GM21825 (cell line): ENCODE measurements around the gene CFP.
"Not testable (repeated sequence)": the region's sequence is repeated elsewhere in the genome, so short reads cannot be mapped to it uniquely, and the experiment has no call there.

Experiments used
- ATAC-seq: cut with Tn5 transposase; IDR thresholded peaks from one replicate; pipeline ENCODE4 v1.9.1; 2021; ENCODE audit warnings: mild to moderate bottlenecking, moderate library complexity; ENCODE audit not compliant: unreplicated experiment

CFP gene

DNA sequence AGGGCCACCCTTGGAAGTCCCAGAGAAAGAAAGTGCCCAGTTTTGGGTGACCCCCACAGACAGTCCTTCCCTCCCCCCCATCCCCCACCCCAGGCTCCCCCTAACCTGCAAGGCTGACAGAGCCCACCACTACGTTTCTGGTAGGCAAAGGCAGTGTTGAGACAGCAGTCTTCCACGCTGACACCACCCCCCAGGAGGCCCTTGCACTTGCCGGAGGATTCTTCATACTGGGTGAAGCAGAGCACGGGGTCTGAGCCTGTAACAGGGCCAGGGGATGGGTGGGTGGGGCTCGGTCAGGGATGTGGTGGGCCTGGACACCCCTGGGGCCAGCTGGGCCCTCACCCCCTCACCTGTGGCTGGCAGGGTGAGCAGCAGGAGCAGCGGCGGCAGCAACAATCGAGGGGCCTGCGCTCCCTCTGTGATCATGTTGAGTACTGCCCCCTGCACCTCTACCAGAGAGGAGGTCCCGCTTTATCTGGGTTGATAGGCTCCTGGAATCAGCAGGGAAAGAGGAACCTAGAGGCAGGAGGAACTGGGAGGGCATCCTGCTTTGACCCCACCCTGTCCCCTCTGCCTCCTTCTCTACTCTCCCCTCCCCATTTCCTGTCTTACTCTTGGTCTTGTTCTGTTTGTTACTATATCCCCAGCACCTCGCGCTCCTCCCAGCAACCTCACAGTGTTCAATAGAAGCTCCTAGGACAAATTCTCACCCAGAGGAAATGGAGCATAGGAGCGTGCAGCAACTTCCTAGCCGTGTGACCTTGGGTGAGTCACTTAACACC lies at the start of gene CFP:
CFP (minus strand) TSS at position 512 of the 782 bp plus-strand sequence; CDS start at position 426, 86 bp downstream.
- ATAC-seq = no peak

DNA sequence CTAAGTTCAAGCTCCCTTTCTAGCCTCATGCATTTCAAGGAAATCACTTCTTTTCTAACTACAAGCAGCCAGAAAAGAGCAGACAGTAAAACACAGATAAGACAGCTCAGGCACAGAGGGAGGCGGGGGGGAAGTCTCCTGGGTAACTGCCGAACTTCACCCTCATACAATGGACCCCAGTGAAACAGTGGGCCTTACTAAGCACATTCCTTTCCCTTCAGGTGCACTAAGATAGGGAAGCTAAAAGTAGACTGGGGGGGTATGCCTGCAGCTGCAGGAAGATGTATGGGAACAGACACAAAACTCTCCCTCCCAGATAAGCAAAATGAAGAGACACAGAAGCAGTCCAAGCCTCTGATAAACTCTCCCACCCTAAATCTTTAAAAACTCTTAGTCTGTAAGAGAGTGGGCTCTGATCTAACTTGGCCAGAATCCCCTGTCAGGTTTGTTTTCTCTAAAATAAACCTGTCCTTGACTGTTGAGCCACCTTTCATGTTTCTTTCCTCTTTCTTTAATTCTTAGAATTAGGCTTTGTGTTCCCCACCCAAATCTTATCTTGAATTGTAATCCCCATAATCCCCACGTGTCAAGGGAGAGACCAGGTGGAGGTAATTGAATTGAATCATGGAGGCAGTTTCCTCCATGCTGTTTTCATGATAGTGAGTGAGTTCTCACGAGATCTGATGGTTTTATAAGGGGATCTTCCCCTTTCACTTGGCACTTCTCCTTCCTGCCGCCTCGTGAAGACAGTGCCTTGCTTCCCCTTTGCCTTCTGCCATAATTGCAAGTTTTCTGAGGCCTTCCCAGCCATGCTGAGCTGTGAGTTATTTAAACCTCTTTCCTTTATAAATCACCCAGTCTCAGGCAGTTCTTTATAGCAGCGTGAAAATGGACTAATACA lies 46.5 kb upstream of the CFP start:
- ATAC-seq = not testable (repeated sequence)

GRCh38 chrX:47674776-47675175 lies 45.0 kb upstream of the CFP start:
- no peak for ATAC-seq

DNA sequence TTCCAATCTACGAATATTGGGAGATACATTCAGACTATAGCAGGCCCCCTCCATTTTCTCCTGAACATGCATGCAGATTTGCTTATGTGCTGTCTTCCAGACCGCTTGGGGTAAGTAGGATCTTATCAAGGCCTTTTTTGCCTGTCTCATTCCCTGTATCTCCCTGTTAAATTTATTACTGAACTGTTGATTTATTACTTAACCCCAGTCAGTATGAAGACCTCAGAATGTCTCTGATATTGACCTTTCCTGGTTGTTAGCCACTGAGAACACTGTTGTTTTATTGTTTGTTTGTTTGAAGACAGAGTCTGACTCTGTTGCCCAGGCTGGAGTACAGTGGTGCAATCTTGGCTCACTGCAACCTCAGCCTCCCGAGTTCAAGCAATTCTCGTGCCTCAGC lies 36.1 kb upstream of the CFP start:
- not testable (repeated sequence) for ATAC-seq

DNA sequence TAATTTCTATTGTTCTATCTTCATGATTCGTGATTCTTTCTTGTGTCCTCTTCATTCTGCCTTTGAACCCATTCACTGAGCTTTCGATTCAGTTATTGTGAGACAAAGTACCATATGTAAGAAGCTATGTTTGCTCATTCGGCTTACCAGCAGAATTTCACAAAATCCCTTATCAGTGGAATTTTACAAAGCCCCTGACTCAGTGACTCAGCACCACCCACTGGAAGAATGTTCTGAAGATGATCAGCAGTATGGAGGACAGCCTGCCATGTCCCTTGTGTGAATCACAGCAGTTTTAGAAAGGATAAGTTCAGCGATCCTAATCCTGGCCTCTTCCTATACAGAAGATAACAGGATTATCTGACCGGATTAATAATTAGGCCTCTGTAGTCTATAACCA lies 35.0 kb upstream of the CFP start:
- ATAC-seq = no peak

DNA sequence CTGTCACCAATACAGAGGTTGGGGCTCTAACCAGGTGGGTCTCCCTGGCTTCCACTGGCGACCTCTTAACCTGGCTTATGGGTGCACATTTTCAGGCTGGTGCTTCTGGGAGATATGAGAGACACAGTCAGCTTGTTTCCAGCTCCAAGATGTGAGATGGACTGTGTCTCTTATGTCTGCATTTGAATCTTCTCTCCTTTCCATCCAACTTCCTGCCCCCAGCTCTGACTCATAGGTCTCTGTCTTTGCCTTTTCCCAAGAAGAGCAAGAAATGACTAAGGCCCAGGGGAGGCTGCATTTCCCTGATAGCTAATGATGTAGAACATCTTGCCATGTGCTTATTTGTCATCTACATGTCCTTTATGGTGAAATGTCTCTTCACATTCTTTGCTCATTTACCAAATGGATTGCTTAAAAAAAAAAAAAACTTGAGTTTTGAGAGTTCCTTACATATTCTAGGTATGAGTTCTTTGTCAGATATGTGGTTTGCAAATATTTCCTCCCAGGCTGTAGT lies 32.5 kb upstream of the CFP start:
- no peak for ATAC-seq

- ATAC-seq = no peak
These were observed 31.8 kb upstream of the CFP start for GRCh38 chrX:47661539-47661938.

GRCh38 chrX:47659421-47659726 lies 29.6 kb upstream of the CFP start:
- ATAC-seq = no peak

DNA sequence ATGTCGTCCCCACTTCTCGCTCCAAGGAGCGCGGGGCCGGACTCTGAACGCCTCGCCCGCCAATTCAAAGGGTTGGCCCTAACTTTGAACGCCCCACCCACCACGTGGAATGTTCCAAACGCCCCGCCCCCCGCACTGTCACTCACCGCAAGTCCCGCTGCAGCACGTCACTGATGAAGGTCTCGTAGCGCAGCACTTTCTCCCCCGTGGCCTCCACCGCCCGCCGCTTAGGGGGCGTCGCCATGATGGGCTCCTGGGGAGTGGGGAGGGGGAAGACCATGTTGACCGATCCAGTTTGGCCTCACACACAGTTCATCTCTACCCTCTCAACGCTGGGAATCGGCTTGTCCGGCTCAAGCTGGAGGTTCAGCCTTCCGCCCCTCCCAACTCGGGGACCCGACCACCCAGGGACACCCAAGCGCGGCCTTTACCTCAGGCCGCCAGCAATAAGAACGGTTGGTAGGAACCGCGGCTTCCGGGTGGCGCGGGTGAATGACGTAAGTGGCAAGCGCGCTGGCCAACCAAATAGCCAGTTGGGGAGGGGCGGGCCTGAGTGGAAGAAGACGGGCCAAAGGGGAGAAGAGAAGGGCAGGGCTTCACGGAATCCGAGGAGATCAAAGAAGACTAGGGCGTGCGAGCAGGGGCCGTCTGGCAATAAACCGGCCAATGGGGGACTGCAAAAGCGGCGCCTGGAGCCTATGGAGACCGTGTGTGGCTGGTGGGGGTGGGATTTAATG lies 29.1 kb upstream of the CFP start, which contains the start of gene UXT:
UXT (minus strand) TSS at position 497 of the 737 bp plus-strand sequence; CDS start at position 244, 253 bp downstream.
- peak; percentile 75 for ATAC-seq

DNA sequence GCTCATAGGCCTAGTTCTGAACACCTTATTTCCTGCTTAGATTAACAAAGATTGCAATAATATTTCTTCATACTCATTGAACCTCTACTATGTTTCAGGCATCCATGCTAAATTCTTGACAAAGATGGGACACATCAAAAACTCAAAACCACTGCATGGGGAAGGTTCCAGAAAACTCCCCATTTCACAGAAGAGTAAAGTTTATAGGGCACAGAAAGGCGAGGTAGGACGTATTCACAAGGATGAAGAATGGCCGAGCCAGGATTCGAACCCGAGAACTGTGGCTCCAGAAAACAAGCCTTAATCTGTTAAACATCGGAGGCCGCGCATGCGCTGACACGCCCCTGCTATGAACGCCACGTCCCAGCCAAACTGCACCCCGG lies 28.6 kb upstream of the CFP start:
- no peak for ATAC-seq

- no peak for ATAC-seq
These were observed 21.5 kb upstream of the CFP start for GRCh38 chrX:47651043-47651905.

DNA sequence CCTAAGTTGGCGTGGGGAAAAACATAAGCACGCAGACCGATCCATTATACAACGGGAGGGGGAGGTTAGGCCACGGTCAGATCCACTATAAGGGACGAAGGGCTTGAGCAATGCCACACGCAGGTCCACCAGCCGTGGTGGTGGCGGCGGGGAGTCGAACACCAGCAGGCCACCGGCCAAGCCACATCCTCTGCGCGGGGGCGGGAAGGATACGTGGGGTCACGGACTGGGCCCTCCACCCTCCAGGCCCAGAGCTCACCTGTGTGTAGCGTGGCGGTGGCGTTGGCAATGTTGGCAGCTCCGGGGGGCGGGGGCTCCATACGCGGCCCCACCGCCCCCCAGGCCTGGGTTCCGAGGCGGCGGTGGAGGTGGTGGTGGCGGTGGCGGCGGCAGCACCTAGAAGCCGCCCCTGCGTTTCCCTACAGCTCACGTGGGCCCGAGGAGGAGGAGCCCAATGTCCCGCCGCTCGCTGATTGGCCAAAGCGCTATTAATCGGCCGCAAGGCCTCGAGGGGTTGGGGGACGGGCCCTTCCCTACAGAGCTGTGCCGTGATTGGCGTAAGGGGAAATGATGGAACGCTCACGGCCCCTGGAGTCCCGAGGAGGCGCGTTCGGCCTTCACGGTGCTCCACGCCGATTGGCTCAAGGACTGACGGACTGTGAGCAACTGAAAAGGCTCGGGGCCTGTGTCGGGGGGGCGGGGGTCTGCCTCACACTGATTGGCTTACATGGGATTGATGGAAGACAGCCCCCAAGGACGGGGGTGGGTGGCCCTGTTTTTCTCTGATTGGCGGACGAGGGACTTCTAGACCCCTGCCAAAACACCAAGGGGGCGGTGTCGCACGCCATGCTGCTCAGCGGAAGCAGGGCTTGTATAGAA lies 20.7 kb upstream of the CFP start, which contains the start of gene ELK1:
ELK1 (minus strand) TSS at position 400 of the 879 bp plus-strand sequence. CDS start 9,122 bp downstream, outside the sequence.
- peak; percentile 83 for ATAC-seq

DNA sequence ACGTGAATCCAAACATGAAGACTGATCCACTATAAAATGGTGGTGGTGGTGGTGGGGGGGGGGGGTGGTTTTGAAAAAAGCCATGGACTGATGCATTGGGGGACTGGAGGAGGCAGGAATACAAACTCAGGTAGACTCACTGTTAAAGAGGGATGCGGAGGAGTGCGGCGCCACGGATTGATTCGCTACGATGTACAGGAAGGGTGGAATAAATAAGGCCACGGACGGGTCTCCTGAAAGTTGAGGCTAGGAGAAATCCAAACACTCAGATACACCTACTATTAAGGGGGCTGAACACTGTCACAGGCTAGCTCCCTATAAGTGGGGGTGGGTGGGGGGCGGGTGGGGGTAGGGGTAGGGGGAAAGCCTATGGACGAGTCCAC lies 20.0 kb upstream of the CFP start:
- no peak for ATAC-seq

DNA sequence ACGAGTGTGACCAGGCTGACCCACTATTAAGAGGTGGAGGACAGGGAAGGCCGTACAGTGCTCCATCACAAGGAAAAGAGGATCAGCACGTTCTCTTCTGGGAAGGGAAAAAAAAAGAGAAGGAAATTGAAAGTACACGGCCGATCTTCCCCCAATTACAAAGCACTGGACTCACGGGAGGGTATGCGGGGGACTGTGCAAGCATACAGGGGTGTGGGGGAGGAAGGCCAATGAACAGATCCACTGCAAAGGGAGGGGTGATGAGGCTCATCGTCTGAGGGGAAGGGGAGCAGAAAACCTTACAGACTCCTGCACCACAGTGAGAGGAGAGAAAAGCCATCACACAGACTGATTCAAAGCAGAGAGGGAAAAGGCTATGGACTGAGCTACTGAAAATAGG lies 19.5 kb upstream of the CFP start:
- no peak for ATAC-seq

DNA sequence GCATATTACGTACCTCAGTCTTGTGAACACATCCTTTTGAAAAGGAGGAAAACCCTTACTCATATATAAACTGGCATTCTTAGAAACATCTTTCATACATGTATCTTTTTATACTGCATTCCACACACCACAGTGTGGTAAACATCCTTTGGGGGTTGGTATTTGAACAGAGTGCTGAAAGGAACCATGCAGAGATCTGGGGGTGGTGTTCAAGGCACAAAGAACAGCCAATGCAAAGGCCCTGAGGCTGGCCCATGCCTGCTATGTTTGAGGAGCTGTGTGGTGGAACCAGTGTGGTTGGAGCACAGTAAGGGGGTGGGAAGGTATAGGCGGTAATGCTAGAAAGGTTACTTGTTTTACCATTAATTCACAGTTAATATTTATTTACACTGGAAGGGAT lies 18.6 kb upstream of the CFP start:
- no peak for ATAC-seq

GRCh38 chrX:47646636-47647035 lies 16.9 kb upstream of the CFP start:
- ATAC-seq = no peak

- no peak for ATAC-seq
These were observed 15.8 kb upstream of the CFP start for GRCh38 chrX:47645530-47645929.

GRCh38 chrX:47644557-47645091 lies 14.9 kb upstream of the CFP start:
- no peak for ATAC-seq

- no peak for ATAC-seq
These were observed 14.2 kb upstream of the CFP start for GRCh38 chrX:47643926-47644325.
